AG20443 (cell line): ENCODE results near the gene CCDC158.
"Not testable (repeated sequence)": the region's sequence is repeated elsewhere in the genome, so short reads cannot be mapped to it uniquely, and the experiment has no call there.

Experiments
- DNase-seq: peaks from one replicate; pipeline ENCODE4 v3.0.0; 2012; ENCODE audit warnings: low spot score, mixed read lengths

The CCDC158 gene

DNA sequence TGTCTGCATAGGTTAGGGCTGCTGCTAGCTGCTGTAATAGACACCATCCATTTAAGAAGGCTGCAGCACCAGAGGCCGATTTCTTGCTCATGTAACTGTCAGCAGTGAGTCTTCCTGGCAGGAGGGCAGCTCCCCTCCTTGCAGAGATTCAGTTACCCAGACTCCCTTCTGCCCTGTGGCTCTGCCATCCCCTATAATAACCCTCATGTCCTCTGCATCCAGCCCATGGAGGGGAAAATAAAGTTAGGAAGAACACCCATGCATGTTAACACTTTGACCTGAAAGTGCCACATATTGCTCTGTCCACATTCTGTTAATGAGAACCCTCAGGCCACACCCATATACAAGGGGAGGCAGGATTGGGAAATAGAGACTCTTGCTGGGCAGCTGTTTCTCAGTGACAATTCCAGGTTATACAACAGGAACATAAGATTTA, 109.0 kb downstream of the CCDC158 start:
- no peak for DNase-seq

DNA sequence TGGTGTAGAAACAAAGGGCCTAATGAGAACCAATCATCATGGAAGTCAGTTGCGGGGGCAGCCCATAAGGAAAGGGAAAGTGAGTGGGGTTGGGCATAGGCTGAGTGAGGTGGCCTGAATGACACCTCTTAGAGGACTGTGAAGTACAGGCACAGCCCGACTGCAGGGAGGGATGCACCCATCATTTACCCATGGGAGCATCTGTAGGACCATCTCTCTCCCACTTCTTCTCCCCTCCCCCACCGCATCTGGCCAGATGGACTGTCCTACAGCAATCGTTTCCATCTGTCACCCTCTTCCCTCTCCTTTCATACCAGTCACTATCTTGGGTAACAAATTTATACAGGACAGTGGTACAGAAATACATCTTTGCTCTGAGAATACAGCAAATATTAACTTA, 110.3 kb downstream of the CCDC158 start:
- no peak for DNase-seq

DNA sequence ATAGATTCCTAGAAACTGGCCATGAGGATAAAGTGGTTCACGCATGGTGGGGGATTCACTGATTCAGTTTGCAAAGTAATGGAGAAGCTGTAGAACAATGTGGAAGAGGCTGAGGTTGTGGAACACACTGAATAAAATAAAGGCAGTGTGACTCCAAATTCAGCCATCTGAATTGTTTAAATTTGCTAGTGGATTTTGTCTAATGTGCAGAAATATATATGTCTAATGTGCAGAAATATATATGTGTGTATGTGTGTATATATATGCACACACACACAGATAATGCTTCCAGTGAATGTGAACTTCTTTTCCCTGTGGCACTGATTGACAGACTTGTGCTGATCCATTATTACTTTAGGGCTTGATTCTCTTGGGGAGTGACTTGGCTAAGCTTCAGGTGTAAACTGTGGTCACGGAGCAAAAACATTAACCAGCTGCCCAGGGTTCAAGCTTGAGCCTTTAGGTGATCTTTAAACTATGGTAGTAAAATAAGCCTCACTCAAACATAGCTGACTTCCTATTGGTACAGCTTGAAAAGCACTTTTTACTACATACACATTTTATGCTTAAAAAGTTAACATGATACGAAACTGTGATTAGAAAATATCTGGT, 110.9 kb downstream of the CCDC158 start:
- DNase-seq: no peak

DNA sequence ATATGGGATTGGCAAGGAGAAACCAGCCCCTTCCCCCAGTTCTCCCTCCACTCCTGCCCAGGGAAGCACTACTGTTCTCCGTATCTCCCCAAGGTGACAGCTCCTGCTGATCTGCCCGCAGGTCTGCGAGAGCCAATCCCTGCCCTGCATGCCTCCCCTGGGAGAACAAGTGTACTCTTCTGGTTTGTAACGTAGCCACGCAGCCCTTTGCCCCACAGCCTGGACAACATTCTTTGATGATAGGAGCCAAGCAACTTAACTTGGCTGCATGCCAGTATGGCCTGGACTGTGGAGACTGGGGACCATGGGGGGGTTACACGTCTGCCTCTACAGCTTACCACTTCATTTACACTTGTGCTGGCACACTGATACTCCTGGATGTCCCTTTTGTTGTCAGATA, 112.4 kb downstream of the CCDC158 start:
- DNase-seq: no peak

DNA sequence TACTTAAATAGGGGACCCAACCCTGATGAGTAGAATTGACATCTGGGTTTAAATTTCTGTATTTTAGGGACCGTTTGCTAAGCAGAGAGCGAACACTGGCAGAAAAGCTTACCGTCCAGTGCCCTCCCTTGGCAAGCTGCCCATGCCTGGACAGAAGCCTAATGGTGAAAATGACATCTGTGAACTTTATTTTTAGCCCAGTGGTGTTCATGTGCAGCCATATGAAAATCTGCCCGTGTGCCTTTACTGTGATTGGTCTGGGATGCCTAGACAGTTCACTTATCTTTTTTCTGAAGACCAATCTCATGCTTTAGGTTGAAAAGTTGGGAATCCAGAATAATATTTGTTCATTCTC, 113.3 kb downstream of the CCDC158 start:
- peak; percentile 22 for DNase-seq

DNA sequence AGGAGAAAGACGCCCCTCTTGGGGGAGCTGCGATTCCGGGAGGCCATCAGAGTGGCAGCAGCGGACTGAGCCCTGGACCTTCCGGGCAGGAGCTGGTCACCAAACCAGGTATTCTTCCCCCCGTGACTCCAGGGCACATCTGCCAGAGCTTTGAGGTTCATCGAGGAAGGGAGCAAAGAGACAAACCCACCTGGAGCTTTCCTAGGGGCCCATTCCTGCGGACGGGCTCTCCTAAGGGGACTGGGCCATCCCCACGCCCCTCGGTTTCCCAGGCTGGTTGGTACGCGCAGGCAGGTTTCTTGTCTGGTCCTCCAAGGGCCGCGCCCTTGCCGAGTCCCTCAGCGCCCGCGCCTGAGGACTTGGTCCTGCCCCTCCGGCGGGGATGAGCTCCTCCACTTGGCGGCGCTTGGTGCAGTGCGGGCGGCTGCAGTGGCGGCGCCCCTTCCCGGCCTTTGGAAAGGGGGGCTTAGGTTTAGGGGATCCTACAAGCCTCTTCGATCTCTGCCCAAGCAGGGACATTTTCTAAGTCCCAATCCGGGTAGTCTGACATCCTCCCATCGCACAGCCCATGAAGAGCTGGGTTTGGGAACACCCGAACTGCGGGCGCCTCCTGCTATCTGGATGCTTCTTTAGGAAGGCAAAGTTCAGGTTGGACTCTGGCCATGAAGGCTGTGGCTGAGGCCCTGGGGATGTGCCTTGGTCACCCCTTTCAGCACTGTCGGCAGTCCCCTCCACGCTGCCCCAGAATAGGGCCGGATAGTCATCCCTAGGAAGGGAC, 113.9 kb downstream of the CCDC158 start:
- peak; percentile 87 for DNase-seq

GRCh38 chr4:76305971-76306881, 114.7 kb downstream of the CCDC158 start, which contains the start of gene STBD1:
TSS of gene STBD1 (plus strand) at chr4:76306733. CDS start at chr4:76306770, 37 bp downstream.
- peak; percentile 84 for DNase-seq

DNA sequence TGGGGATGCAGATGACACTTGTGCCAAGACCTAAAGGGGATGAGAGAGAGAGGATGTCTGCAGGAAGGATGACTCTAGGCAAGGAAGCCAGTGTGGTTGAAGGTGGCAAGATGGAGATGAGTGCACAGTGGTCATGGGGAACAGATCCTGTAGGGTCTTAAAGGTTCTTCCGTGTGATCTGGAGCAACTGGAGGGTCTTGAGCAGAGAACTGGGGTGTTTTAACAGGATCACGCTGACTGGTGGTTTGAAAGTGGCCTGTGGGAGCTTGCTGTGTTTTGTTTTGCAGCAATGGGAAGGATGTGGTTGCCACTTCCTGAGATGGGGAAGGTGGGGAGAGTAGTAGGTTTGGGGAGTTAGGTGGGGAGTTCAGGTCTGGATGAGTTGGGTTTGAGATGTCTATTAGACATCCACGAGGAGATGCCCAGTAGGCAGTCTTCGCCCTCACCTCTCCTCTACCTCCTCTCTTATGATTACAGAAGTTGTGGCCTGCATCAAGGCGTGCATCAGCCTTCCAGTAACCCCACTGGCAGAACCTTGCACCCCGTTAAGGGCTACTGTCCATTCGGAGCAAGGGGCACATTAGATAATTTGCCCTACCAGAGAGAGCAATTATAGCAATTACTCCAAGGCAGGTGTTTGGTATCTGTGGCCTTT, 115.8 kb downstream of the CCDC158 start:
- DNase-seq: no peak

- no peak for DNase-seq
These were observed 118.0 kb downstream of the CCDC158 start for GRCh38 chr4:76302826-76303438.

GRCh38 chr4:76301775-76302162, 119.2 kb downstream of the CCDC158 start:
- no peak for DNase-seq

DNA sequence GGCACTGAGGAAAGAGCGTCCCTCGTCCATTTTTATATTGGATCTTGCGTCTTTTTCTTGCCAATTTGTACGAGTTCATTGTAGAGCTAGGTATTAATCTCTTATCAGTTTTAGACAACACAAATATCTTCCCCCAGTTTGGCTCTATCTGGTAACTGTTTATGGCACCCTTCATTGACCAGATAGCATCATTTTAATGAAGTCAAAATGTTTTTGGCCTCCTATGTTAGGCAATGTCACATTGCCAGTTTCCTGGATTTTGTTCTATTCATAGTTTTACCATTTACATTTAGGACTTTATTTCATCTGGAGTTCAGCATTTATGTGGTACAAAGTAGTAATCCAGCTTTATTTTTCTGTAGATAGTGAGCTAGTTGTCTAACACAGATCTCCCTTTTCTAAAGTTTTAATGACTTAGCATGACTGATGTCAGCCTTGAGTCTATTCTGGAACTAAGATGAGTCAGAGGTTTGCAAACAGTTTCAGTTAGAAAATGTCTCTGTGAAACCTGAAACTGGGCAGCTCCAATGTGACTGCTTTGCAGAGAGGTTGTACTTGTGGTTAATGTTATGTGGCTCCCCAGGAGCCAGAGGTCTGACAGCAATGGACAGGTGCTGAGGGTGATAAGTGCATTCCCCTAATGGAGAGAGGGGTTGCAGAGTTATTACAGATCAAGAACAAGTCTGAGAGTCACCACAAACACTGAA, 119.7 kb downstream of the CCDC158 start:
- peak; percentile 73 for DNase-seq

DNA sequence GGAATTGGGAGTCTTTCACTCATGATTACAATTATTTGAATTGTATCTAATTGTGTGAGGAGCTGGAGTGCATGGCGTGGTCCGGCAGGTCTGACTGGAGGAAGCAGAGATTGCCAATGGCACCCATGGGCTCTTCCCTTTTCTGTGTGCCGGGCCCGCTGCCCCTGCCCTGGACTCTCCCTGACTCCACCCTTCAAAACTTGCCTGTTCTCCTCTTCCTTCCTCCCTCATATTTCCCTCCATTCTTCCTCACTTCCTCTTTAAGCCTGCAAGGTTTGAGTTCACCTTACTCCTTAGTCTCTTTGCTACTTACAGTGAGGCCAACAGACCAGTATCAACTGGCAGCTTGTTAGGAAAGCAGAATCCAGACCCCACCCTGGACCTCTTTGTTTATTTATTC, 120.9 kb downstream of the CCDC158 start:
- DNase-seq: no peak

GRCh38 chr4:76298227-76298626, 122.7 kb downstream of the CCDC158 start:
- DNase-seq: no peak

DNA sequence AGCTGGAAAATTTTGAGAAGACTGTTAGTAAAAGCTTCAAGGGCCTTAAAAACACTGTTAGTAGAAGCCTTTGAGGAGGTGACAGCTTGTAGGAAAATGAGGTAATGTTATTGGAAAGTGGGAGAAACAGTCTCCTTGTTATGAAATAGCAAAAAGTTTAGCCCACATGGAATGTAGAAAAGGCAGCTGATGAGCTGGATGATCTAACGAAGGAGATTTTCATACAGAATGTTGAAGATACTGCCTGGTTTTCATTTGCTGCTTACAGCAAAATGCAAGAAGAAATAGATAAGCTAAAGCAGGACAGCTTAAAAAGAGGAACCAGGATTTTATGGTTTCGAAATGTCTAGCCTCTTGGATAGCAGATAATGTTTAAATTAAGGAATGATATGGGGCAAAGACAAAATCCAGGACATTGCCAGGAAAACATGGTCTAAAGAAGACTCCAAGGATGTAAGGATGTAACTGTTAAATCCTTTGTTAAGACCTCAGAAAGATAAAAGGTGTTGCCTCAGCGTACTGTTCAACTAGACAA, 124.6 kb downstream of the CCDC158 start:
- no peak for DNase-seq

- DNase-seq: no peak
These were observed 127.2 kb downstream of the CCDC158 start for GRCh38 chr4:76293772-76294171.

- no peak for DNase-seq
These were observed 128.2 kb downstream of the CCDC158 start for GRCh38 chr4:76292730-76293129.

- not testable (repeated sequence) for DNase-seq
These were observed 133.1 kb downstream of the CCDC158 start for GRCh38 chr4:76287811-76288210.

- DNase-seq: no peak
These were observed 137.0 kb downstream of the CCDC158 start for GRCh38 chr4:76283900-76284299.

DNA sequence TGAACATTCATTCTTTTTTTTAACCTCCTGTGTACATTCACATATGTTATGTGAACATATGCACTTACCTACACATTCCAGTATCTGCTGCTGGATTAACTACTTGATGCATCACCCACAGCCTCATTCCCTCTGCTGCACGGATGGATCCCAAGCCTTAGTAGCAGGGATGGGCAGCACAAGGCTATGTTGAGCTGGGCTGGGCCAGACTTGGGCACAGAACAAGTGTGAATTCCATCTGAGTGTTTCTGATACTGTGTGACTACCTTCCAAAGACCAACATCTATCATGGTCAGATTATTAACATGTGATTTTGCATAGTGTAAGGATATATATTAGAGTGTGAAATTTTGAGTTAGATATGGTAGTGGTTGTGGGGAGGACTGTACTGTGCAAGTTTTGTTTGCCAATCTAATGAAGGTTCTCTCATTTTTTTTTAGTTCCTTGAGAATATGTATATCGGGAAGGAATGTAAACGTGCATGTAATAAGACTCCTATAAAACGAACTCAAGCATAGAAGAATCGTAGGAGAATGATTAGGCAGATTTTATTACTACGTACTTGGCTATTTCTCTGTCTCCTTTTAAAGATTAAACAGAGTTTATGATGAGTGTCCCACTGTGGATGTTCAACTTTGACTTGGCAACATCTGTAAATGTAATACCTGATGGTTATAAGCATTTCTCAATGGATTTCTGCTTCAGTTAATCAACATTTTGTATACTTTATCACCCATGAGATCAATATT, 137.8 kb downstream of the CCDC158 start:
- DNase-seq: no peak

- DNase-seq: not testable (repeated sequence)
These were observed 139.3 kb downstream of the CCDC158 start for GRCh38 chr4:76281594-76281993.
